Esophagus muscularis mucosa (tissue), 4 donors: Measurements from ENCODE around the gene SELL.

Experiments used
- CTCF ChIP-seq, 3 experiments: fragments of 200-600 bp in 2 of 3; fragments of 450-650 bp in 1 of 3; sonication (generic) in 2 of 3; IDR thresholded peaks; one replicate each; pipeline ENCODE4 v1.5.1; 2017 to 2019; ENCODE audit warnings: antibody characterized with exemption in 3 of 3, mild to moderate bottlenecking in 2 of 3, moderate library complexity in 1 of 3
- EP300 ChIP-seq: sonication (generic); formaldehyde crosslinking; IDR thresholded peaks from one replicate; pipeline ENCODE4 v1.6.1; 2017; ENCODE audit warnings: antibody characterized with exemption
- POLR2A ChIP-seq: fragments of 450-650 bp; IDR thresholded peaks from one replicate; pipeline ENCODE4 v1.6.1; 2017; ENCODE audit warnings: antibody characterized with exemption, moderate library complexity, mild to moderate bottlenecking, low read depth
- POLR2AphosphoS5 ChIP-seq, 2 donors: sonication (generic); formaldehyde crosslinking; IDR thresholded peaks; one replicate each; pipeline ENCODE4 v1.6.1; 2017; ENCODE audit warnings: antibody characterized with exemption in 2 of 2

GRCh38 chr1:169653873-169654272, 57.5 kb downstream of the SELL start:
- TF ChIP-seq POLR2AphosphoS5 (IDR thresholded peaks at IDR 0.05) (no peak), CTCF (IDR thresholded peaks at IDR 0.05) (no peak), POLR2A (no peak), EP300 (no peak)
